Vagina (tissue), 2 donors: ENCODE data around the gene UBE3D.

Source experiments
- POLR2A ChIP-seq, 2 donors: fragments of 450-650 bp; IDR thresholded peaks; one replicate each; pipeline ENCODE4 v1.6.1; 2017; ENCODE audit warnings: antibody characterized with exemption in 2 of 2, mild to moderate bottlenecking in 2 of 2, moderate library complexity in 2 of 2
- POLR2AphosphoS5 ChIP-seq, 2 donors: sonication (generic); formaldehyde crosslinking; IDR thresholded peaks; one replicate each; pipeline ENCODE4 v1.9.0; 2017; ENCODE audit warnings: antibody characterized with exemption in 2 of 2, mild to moderate bottlenecking in 2 of 2, low read depth in 1 of 2; ENCODE audit not compliant: insufficient read depth in 1 of 2
- TF ChIP-seq, protein P1 (sequence below), 3 experiments: fragments of 450-650 bp in 2 of 3; fragments of 200-600 bp in 1 of 3; sonication (generic) in 1 of 3; IDR thresholded peaks; one replicate each; pipeline ENCODE4 v1.5.1; 2017 to 2019; ENCODE audit warnings: antibody characterized with exemption in 3 of 3, mild to moderate bottlenecking in 2 of 3, moderate library complexity in 2 of 3

DNA sequence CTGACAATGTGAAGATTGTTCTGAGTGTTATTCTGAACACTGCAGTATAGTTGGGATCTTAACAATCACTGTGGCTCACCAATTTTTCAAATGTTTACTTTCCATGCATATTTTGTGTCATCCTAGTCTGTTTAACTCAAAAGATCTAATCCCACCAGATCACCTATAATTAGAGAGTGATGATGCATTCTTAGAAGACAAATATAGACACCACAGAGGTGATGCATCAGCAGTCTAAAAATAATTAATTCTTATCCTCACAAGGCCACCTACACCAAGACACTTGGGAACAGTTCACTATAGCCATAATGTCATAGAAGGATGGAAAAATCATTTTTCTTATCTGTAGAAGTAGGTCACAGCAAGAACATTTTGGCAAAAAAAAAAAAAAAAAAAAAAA, 154.8 kb downstream of the UBE3D start:
- TF ChIP-seq, protein P1, sequence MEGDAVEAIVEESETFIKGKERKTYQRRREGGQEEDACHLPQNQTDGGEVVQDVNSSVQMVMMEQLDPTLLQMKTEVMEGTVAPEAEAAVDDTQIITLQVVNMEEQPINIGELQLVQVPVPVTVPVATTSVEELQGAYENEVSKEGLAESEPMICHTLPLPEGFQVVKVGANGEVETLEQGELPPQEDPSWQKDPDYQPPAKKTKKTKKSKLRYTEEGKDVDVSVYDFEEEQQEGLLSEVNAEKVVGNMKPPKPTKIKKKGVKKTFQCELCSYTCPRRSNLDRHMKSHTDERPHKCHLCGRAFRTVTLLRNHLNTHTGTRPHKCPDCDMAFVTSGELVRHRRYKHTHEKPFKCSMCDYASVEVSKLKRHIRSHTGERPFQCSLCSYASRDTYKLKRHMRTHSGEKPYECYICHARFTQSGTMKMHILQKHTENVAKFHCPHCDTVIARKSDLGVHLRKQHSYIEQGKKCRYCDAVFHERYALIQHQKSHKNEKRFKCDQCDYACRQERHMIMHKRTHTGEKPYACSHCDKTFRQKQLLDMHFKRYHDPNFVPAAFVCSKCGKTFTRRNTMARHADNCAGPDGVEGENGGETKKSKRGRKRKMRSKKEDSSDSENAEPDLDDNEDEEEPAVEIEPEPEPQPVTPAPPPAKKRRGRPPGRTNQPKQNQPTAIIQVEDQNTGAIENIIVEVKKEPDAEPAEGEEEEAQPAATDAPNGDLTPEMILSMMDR (IDR thresholded peaks at IDR 0.05), result no peak
- no peak for TF ChIP-seq POLR2AphosphoS5 (IDR thresholded peaks at IDR 0.05; ENCODE audit: insufficient read depth in 1 of 2, low read depth in 1 of 2)
- TF ChIP-seq POLR2A (IDR thresholded peaks at IDR 0.05), result no peak
